ENCODE data around the gene ABCD1. TPM values are rescaled to one million over a fixed set of nuclear protein-coding genes. Genes with fewer than 3 reads are reported as not detected.

ABCD1 gene
- total RNA-seq, 4 donors from 2014 or later, result 18.4 to 36.2 (median 25.1) TPM

- H3K4me3 ChIP-seq, result no peak overlapping the region
- intact Hi-C loops (cut with DNase I), result no loop called here
- no peak for TF ChIP-seq POLR2A (IDR thresholded peaks at IDR 0.05; ENCODE audit: low read depth)
- TF ChIP-seq POLR2AphosphoS5 (IDR thresholded peaks at IDR 0.05), result no peak
- no peak for TF ChIP-seq EP300 (IDR thresholded peaks at IDR 0.05)
- TF ChIP-seq CTCF (IDR thresholded peaks at IDR 0.05), result no peak
- no peaks in the 10 kb centered on the region for H3K36me3 ChIP-seq
- H3K4me1 ChIP-seq, result peaks cover 19 to 38% (median 33%) of the 10 kb centered on the region in 4 donors
- no peaks in the 10 kb centered on the region for H3K27me3 ChIP-seq
- H3K27ac ChIP-seq (replicated peaks in 1 of 4), result no peak overlapping the region
- no peaks in the 10 kb centered on the region for H3K9me3 ChIP-seq
- 93% methylated on average over 12 of the region's 14 CpGs for WGBS
- no peak for DNase-seq (ENCODE audit: extremely low spot score)
These were observed 38.0 kb downstream of the ABCD1 start for GRCh38 chrX:153762626-153763173.

GRCh38 chrX:153763298-153763932 lies 38.8 kb downstream of the ABCD1 start:
- no peak overlapping the region for H3K4me3 ChIP-seq
- H3K27me3 ChIP-seq, result no peaks in the 10 kb centered on the region
- WGBS, result 91% methylated on average over 18 of the region's 18 CpGs
- DNase-seq (ENCODE audit: extremely low spot score), result no peak
- peaks cover 19 to 38% (median 35%) of the 10 kb centered on the region in 4 donors for H3K4me1 ChIP-seq
- intact Hi-C loops (cut with DNase I), result no loop called here
- no peaks in the 10 kb centered on the region for H3K9me3 ChIP-seq
- TF ChIP-seq EP300 (IDR thresholded peaks at IDR 0.05) (no peak), POLR2A (IDR thresholded peaks at IDR 0.05; ENCODE audit: low read depth) (no peak), POLR2AphosphoS5 (IDR thresholded peaks at IDR 0.05) (no peak), CTCF (IDR thresholded peaks at IDR 0.05) (no peak)
- H3K36me3 ChIP-seq, result no peaks in the 10 kb centered on the region
- no peak overlapping the region for H3K27ac ChIP-seq (replicated peaks in 1 of 4)

GRCh38 chrX:153763989-153764755 lies 39.5 kb downstream of the ABCD1 start, which contains the start of gene PLXNB3:
Gene PLXNB3, plus strand, starts transcription at chrX:153764249. Its CDS starts 1,287 bp downstream, at chrX:153765536.
- intact Hi-C loops (cut with DNase I), result loop anchor here (2.0 kb wide), 1 partner anchor 189 kb away; no protein-coding TSS in a partner anchor
- WGBS, result 53% methylated on average over 12 of the region's 26 CpGs
- Histone ChIP-seq H3K27ac (replicated peaks in 1 of 4) (peak within 1 kb of the TSS; percentile 70 to 79 (median 76)), H3K4me1 (peaks cover 19 to 40% (median 36%) of the 10 kb centered on the region in 4 donors), H3K4me3 (peak within 1 kb of the TSS; percentile 43 to 56 (median 49)), H3K27me3 (no peaks in the 10 kb centered on the region), H3K36me3 (no peaks in the 10 kb centered on the region), H3K9me3 (no peaks in the 10 kb centered on the region)
- DNase-seq (ENCODE audit: extremely low spot score), result peak; percentile 92
- TF ChIP-seq POLR2AphosphoS5 (IDR thresholded peaks at IDR 0.05) (peak; percentile 74), POLR2A (IDR thresholded peaks at IDR 0.05; ENCODE audit: low read depth) (no peak), CTCF (IDR thresholded peaks at IDR 0.05) (peak; percentile 79 to 89 (median 81))

- 77% methylated on average over 4 of the region's 7 CpGs for WGBS
- DNase-seq (ENCODE audit: extremely low spot score), result no peak
These were observed 40.1 kb downstream of the ABCD1 start for GRCh38 chrX:153764786-153765137.

More at GRCh38 chrX:153764786-153765137, 40.1 kb downstream of the ABCD1 start:
- peak overlapping the region; percentile 70 to 79 (median 76) for H3K27ac ChIP-seq (replicated peaks in 1 of 4)
- no peaks in the 10 kb centered on the region for H3K27me3 ChIP-seq
- H3K4me3 ChIP-seq, result peak overlapping the region; percentile 43 to 56 (median 49)
- peaks cover 19 to 40% (median 36%) of the 10 kb centered on the region in 4 donors for H3K4me1 ChIP-seq
- no peak for TF ChIP-seq POLR2A (IDR thresholded peaks at IDR 0.05; ENCODE audit: low read depth)
- peaks cover 0 to 5% (median 1%) of the 10 kb centered on the region in 4 donors for H3K36me3 ChIP-seq
- H3K9me3 ChIP-seq, result no peaks in the 10 kb centered on the region
- intact Hi-C loops (cut with DNase I), result loop anchor here (2.0 kb wide), 1 partner anchor 188 kb away; no protein-coding TSS in a partner anchor

Data from esophagus muscularis mucosa (tissue), 4 donors.